ENCODE data around the gene HIPK2. TPM values are rescaled to one million over a fixed set of nuclear protein-coding genes. Genes with fewer than 3 reads are reported as not detected.
"Not testable (repeated sequence)": the region's sequence is repeated elsewhere in the genome, so short reads cannot be mapped to it uniquely, and the experiment has no call there.

Gene HIPK2
- total RNA-seq, 1 experiment from 2014 or later = 3.6 TPM

GRCh38 chr7:139623518-139623917 lies 154.3 kb downstream of the HIPK2 start:
- DNase-seq (ENCODE audit: low spot score) = no peak

- peak; percentile 41 for DNase-seq (ENCODE audit: low spot score)
Measured at GRCh38 chr7:139620676-139621344, 157.0 kb downstream of the HIPK2 start.

GRCh38 chr7:139619367-139619657 lies 158.5 kb downstream of the HIPK2 start:
- DNase-seq (ENCODE audit: low spot score) = peak; percentile 21

GRCh38 chr7:139618482-139619366 lies 159.1 kb downstream of the HIPK2 start:
- DNase-seq (ENCODE audit: low spot score) = peak; percentile 24

GRCh38 chr7:139617074-139617473 lies 160.7 kb downstream of the HIPK2 start:
- DNase-seq (ENCODE audit: low spot score) = no peak

- no peak for DNase-seq (ENCODE audit: low spot score)
Measured at GRCh38 chr7:139614886-139615285, 162.9 kb downstream of the HIPK2 start.

GRCh38 chr7:139613971-139614411 lies 163.8 kb downstream of the HIPK2 start:
- no peak for DNase-seq (ENCODE audit: low spot score)

GRCh38 chr7:139611556-139611955 lies 166.2 kb downstream of the HIPK2 start:
- not testable (repeated sequence) for DNase-seq (ENCODE audit: low spot score)

GRCh38 chr7:139610595-139610994 lies 167.2 kb downstream of the HIPK2 start:
- no peak for DNase-seq (ENCODE audit: low spot score)

GRCh38 chr7:139603896-139604295 lies 173.9 kb downstream of the HIPK2 start:
- no peak for DNase-seq (ENCODE audit: low spot score)

DNA sequence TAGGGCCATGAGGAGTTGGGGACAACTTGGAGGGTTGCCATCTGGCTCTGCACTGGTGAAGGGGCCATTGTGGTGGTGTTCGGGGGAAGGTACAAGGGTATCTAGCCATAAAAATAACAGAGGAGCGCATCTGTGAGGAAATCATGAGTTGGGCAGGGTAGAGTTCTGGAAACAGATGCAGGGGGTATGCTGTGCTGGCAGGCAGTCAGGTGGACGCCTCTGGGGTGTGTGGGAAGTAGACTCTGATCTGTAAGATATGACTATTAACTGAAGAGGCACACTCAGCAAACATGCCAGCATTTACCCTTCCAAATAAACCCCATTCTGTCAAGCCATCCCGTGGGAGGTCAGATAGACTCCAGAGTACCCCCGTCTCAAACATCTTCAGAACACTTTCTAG lies 174.5 kb downstream of the HIPK2 start:
- no peak for DNase-seq (ENCODE audit: low spot score)

DNA sequence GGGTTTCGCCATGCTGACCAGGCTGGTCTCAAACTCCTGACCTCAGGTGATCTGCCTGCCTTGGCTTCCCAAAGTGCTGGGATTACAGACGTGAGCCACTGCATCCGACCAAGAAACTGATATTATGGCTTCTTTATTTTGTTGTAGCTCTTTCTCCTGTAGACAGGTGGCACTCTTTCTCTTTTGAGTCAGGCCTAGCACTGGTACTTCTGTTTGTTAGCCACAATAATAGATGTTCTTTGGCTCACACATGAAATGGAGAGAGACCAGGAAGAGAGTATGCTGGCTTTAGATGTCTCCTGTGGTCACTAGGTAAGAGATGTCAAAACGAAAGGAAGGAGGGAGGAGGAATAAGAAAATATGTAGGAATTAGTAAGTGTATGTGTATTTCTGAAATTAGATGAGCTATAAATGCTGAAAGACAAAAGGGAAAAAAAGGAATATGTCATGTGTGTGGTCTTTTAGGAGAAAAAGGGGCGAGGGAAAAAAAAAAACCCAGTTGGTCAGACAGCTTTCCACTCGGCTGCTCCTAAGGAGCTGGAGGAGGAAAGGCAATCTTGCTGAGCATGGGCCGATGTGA lies 175.6 kb downstream of the HIPK2 start:
- DNase-seq (ENCODE audit: low spot score) = peak; percentile 38

DNA sequence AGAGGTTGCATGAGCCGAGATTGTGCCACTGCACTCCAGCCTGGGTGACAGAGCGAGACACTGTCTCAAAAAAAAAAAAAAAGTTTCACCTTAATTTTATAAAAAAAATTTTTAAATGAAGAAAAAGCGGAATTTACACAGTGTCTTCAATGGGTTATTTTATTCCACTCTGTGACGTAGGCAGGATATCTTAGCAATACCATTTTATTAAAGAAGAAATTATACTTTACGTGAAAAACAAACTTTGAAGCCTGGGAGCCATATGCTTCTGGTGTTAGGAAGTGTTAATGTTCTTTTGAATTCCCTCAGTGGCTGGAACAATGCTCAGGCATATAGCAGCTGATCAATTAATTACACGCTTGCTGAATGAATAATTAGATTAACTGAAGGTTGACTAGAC lies 176.6 kb downstream of the HIPK2 start:
- DNase-seq (ENCODE audit: low spot score) = no peak

- no peak for DNase-seq (ENCODE audit: low spot score)
Measured at GRCh38 chr7:139600306-139600705, 177.5 kb downstream of the HIPK2 start.

GRCh38 chr7:139598642-139599041 lies 179.2 kb downstream of the HIPK2 start:
- peak; percentile 28 for DNase-seq (ENCODE audit: low spot score)

GRCh38 chr7:139597028-139597427 lies 180.8 kb downstream of the HIPK2 start:
- DNase-seq (ENCODE audit: low spot score) = no peak

DNA sequence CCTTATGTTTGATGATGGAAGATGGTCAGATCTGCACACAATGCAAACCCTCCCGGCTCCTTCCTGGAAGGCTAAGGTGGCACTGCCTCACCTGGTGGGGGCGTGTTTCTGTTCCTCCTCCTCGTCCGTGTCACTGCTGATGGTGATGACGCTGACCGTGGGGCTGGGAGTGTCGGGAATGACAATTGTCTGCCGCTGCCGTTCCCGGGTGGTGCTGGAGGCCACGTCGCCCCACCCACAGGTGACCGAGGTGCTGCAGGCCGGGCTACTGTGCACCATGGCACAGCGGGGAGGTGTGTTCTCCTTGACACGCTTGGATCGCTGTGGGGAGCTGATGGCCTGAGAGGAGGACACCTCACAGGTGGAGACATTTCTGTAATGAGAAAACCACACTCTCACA lies 181.2 kb downstream of the HIPK2 start:
- DNase-seq (ENCODE audit: low spot score) = no peak

GRCh38 chr7:139595806-139596205 lies 182.0 kb downstream of the HIPK2 start:
- DNase-seq (ENCODE audit: low spot score) = no peak

GRCh38 chr7:139594911-139595476 lies 182.8 kb downstream of the HIPK2 start:
- DNase-seq (ENCODE audit: low spot score) = no peak

DNA sequence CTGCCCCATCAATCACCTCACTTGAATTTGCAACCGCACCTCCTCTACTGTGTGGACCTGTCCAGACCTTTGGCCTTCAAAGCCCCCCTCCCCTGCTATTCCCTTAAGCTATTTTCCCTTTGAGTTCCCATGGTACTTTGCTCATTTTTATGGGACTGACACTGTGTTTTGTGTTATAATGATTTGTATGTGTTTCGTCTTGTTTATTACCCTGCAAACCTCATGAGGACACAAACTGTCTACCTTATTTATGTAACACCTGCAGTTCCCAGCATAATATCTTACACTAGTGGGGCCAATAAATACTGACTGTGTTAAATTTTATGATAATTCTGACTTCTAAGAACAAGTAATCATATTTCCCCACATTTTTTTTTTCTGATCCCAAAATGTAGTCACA lies 183.7 kb downstream of the HIPK2 start:
- DNase-seq (ENCODE audit: low spot score) = no peak

- DNase-seq (ENCODE audit: low spot score) = no peak
Measured at GRCh38 chr7:139592801-139593461, 184.9 kb downstream of the HIPK2 start.
